ENCODE results near the gene ITGB1BP2. TPM values are rescaled to one million over a fixed set of nuclear protein-coding genes. Genes with fewer than 3 reads are reported as not detected.

The ITGB1BP2 gene
- 1.1 and 2.4 TPM in 2 replicates for total RNA-seq

DNA sequence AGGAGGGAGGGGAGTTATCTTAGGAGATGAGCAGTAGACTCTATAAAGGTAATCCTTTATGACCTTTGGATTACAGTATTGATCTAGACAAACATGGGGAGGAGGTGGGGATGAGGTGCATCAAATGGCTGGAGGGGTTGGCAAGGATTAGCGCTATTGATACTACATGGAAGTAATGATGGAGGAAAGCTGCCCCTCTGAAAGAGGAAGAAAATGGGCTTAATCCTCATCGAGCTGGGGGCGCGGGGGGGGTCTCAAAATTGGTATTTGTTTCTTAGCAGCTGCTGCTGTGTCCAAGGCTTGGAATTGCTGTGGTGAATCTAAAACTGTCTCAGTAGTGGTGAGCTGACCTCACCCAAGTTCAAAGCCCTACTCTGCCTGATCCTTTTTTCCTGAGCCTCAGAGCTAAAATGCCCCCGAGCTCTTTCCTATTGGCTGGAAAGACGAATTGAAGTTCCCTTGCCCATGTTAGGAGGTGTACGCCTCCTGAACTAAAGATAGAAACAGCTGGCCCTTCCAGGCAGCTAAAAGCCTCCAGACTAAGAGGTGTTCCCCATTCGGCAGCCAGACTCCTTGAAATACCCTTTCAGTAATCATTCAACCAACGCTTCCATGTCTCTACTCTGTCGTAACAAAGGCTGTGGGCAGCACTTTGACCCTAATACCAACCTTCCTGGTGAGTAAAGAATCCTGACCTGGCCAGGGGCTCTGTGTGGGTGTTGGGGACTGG is at the start of gene ITGB1BP2:
TSS of gene ITGB1BP2 (plus strand) at position 556 of the 730 bp plus-strand sequence. CDS start at position 613, 57 bp downstream.
- peaks cover 7% of the 10 kb centered on the region for H3K36me3 ChIP-seq (ENCODE audit: control insufficient read depth, insufficient read depth, low read length)

DNA sequence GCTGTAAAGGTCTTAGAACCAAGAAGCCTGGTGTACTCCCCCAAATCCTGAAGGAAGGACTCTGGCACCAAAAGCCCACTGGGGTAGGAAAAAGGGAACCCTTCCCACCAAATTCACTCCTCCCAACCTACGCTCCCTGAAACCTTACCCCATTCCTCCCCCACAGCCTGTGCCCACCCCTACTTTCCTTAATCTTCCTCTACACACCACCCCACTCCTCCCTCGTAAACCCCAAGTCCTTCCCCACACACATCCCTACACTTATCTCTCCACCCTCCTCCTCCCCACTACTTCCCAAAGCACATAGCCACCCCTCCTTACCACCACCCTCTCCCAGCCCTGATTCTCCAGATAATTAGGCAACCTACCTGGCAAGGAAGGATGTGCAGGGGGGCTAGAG is 49.3 kb upstream of the ITGB1BP2 start:
- Histone ChIP-seq H3K4me3 (ENCODE audit: low read depth, low read length) (no peak overlapping the region), H3K27me3 (ENCODE audit: control insufficient read depth, insufficient read depth, low read length) (no peaks in the 10 kb centered on the region), H3K36me3 (ENCODE audit: control insufficient read depth, insufficient read depth, low read length) (peaks cover 2% of the 10 kb centered on the region)
- TF ChIP-seq, protein P1, sequence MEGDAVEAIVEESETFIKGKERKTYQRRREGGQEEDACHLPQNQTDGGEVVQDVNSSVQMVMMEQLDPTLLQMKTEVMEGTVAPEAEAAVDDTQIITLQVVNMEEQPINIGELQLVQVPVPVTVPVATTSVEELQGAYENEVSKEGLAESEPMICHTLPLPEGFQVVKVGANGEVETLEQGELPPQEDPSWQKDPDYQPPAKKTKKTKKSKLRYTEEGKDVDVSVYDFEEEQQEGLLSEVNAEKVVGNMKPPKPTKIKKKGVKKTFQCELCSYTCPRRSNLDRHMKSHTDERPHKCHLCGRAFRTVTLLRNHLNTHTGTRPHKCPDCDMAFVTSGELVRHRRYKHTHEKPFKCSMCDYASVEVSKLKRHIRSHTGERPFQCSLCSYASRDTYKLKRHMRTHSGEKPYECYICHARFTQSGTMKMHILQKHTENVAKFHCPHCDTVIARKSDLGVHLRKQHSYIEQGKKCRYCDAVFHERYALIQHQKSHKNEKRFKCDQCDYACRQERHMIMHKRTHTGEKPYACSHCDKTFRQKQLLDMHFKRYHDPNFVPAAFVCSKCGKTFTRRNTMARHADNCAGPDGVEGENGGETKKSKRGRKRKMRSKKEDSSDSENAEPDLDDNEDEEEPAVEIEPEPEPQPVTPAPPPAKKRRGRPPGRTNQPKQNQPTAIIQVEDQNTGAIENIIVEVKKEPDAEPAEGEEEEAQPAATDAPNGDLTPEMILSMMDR (IDR thresholded peaks at IDR 0.05; ENCODE audit: insufficient read depth, low read length, severe bottlenecking): no peak
- DNase-seq (ENCODE audit: low read depth) (no peak), FAIRE-seq (no peak)

More for the DNA sequence above, at the start of gene ITGB1BP2:
- DNase-seq (ENCODE audit: low read depth) (no peak), FAIRE-seq (no peak)
- Histone ChIP-seq H3K4me3 (ENCODE audit: low read depth, low read length) (no peak within 1 kb of the TSS), H3K27me3 (ENCODE audit: control insufficient read depth, insufficient read depth, low read length) (no peaks in the 10 kb centered on the region)
- TF ChIP-seq, protein P1 (IDR thresholded peaks at IDR 0.05; ENCODE audit: insufficient read depth, low read length, severe bottlenecking): no peak

DNA sequence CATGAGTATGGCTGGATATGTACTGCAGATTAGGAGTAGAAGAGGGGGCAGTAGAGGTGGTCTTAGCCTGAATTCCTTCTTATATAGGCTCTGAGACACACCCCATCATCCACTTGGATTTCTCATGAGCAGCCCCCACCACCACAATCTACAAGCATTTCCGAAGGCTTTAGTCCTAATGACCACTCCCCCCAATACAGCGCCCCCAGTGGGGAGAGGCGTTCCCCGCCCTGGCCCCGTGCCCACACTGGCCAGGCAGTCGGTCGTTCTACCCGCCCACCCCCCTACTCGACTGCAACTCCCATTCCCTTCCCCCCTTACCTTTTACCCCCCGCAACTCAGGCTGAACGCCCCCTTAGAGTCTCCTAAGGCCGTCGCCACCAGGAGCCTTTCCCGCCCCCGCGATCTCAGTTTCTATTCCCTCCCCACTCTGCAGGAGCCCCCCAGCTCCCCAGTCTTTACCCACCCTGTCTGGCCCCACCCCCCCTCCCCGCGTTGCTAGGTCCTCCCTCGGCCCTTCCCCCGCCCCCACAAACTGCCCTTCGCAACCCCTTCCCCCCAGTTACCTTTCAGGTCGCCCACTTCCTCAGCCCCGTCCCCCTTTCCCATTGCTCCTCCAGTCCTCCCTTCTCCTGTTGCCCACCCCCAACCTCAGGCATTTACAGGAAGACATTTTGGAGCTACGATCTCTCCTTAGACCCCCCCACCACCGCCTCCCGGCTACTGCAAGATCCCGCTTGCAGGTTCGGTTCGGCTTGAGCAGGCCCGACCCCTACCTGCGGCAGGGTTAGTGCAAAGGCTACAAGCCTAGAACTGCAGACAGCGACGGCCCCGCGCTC is 48.1 kb upstream of the ITGB1BP2 start:
- Histone ChIP-seq H3K27me3 (ENCODE audit: control insufficient read depth, insufficient read depth, low read length) (no peaks in the 10 kb centered on the region), H3K36me3 (ENCODE audit: control insufficient read depth, insufficient read depth, low read length) (peaks cover under 1% of the 10 kb centered on the region), H3K4me3 (ENCODE audit: low read depth, low read length) (peak overlapping the region; percentile 69)
- TF ChIP-seq, protein P1 (IDR thresholded peaks at IDR 0.05; ENCODE audit: insufficient read depth, low read length, severe bottlenecking): peak; percentile 65
- DNase-seq (ENCODE audit: low read depth): no peak
- FAIRE-seq: no peak

DNA sequence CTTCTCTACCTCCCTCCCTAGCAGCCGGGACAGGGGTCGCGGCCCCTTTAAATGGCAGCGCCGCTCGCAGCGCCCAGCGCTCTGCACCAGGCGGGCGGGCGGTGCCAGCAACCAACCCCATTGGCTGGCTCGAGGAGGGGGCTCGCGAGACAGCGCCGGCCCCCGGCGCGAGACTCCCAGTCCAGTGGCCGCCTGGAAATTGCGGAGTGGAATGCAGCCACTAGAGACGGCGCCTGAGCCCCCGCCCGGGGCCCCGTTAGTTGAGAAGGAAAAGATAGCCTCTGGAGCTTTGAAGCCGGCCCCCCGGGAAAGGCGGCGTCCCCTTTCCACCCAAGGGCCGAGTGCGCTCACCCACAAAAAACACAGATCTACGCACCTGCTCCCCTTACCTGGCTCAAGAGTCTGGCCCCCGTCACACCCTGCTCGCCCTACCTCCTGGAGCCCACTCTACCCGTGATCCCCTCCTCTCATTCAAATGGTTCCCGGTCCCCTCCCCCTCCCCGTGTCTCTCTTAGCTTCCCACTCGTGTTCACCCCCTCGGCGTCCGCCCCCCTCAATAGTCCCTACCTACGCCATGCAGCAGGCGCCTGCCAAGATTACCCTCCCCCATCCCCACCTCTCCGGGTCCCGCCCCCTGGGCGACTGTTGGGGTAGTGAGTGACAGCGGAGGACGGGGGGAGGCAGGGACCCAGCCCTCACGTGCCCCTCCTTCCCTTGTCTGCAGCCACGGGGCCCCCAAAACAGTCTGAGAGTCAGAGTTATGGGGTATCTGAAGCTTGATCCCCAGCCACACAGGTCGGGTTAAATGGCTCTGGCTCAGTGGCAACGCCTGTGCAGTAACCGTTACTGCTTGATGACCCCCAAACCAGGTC is 47.2 kb upstream of the ITGB1BP2 start, which contains the start of gene ZMYM3:
TSS of gene ZMYM3 (minus strand) at position 49 of the 872 bp plus-strand sequence. CDS start 885 bp downstream, outside the sequence.
- no peaks in the 10 kb centered on the region for H3K36me3 ChIP-seq (ENCODE audit: control insufficient read depth, insufficient read depth, low read length)
- TF ChIP-seq, protein P1 (IDR thresholded peaks at IDR 0.05; ENCODE audit: insufficient read depth, low read length, severe bottlenecking): no peak
- DNase-seq (ENCODE audit: low read depth): peak; percentile 44
- no peaks in the 10 kb centered on the region for H3K27me3 ChIP-seq (ENCODE audit: control insufficient read depth, insufficient read depth, low read length)
- FAIRE-seq: no peak
- H3K4me3 ChIP-seq (ENCODE audit: low read depth, low read length): peak within 1 kb of the TSS; percentile 69

DNA sequence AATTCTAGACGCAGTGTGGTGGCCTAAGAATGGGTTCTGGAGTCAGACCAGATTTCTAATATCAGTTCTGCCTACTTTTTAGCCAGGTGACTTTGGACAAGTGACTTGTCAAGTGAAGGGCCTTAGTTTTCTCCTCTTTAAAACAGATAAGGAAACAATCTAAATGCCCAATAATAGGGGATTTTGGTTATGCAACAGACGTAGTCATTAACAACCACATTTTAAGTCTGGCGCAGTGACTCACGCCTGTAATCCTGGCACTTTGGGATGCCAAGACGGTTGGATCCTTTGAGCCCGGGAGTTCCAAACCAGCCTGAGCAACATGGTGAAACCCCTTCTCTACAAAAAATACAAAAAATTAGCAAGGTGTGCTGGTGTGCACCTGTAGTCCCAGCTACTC is 45.5 kb upstream of the ITGB1BP2 start:
- H3K36me3 ChIP-seq (ENCODE audit: control insufficient read depth, insufficient read depth, low read length): no peaks in the 10 kb centered on the region
- no peak overlapping the region for H3K4me3 ChIP-seq (ENCODE audit: low read depth, low read length)
- no peaks in the 10 kb centered on the region for H3K27me3 ChIP-seq (ENCODE audit: control insufficient read depth, insufficient read depth, low read length)
- TF ChIP-seq, protein P1 (IDR thresholded peaks at IDR 0.05; ENCODE audit: insufficient read depth, low read length, severe bottlenecking): no peak
- FAIRE-seq (no peak), DNase-seq (ENCODE audit: low read depth) (peak; percentile 13)

Measured in bronchial epithelial cell (primary cell).